Measurements from ENCODE around the gene SLC6A8.

The SLC6A8 gene

DNA sequence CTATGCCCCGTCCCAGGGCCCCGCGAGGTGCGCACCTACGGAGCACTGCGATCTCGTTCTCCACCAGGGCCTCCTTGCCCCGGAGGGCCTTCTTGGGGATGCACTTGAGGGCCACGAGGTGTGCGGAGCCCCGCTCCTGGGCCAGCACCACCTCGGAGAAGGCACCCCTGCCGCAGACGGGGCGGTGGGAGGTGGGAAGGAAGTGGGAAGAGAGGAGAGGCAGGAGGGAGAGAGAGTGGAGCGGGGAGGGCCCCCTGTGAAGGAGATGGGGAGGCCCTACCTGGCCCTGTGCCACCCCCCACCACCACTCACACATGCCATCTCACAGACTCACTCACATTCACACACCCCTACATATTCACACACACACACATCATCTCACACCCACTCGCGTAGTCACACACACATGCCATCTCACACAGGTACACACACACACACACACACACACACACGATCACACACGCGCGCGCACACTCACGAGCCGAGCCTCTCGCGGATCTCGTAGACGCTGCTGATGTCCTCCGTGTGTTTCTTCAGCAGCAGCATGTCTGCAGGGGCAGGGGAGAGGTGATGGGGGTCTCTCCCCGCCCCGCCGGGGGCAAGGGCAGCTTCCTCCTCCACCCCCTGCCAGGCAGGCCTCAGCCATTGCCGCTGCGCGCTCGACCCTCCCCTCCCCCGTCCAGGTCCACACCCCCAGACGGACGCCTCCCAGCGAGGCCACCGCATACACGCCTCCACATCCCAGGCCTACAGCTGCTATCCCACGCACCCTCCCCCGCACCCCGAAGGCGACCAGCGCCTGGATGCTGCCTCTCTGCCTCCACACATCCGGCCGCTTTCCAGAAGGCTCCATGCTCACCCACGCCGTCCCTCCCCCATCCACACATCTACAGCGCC, 14.9 kb upstream of the SLC6A8 start (continued):
- TF ChIP-seq EGR2 (tag by site-specific recombination; IDR thresholded peaks at IDR 0.05; ENCODE audit: low read depth), result peak; percentile 83
- TF ChIP-seq ZNF266 (tag by site-specific recombination; IDR thresholded peaks at IDR 0.05; ENCODE audit: low read depth), result no peak
- TF ChIP-seq KLF9 (tag by site-specific recombination; IDR thresholded peaks at IDR 0.05; ENCODE audit: low read depth), result no peak
- TF ChIP-seq ZNF510 (tag by site-specific recombination; IDR thresholded peaks at IDR 0.05; ENCODE audit: insufficient replicate concordance), result no peak
- TF ChIP-seq ZNF596 (tag by site-specific recombination; IDR thresholded peaks at IDR 0.05), result no peak
- peak; percentile 77 for TF ChIP-seq GLIS1 (tag by site-specific recombination; IDR thresholded peaks at IDR 0.05)
- no peak for TF ChIP-seq ZFP37 (tag by site-specific recombination; IDR thresholded peaks at IDR 0.05)
- peak; percentile 71 for TF ChIP-seq ZSCAN4 (tag by site-specific recombination; IDR thresholded peaks at IDR 0.05)
- TF ChIP-seq ZNF449 (tag by site-specific recombination; IDR thresholded peaks at IDR 0.05), result no peak
- TF ChIP-seq ZNF776 (tag by site-specific recombination; IDR thresholded peaks at IDR 0.05; ENCODE audit: borderline replicate concordance), result no peak
- TF ChIP-seq SP7 (tag by site-specific recombination; IDR thresholded peaks at IDR 0.05), result no peak
- no peak for TF ChIP-seq OVOL3 (tag by site-specific recombination; IDR thresholded peaks at IDR 0.05)
- TF ChIP-seq ZNF560 (tag by site-specific recombination; IDR thresholded peaks at IDR 0.05; ENCODE audit: borderline replicate concordance), result no peak
- no peak for TF ChIP-seq ZNF214 (tag by site-specific recombination; IDR thresholded peaks at IDR 0.05; ENCODE audit: borderline replicate concordance)
- no peak for TF ChIP-seq GLI2 (tag by site-specific recombination; IDR thresholded peaks at IDR 0.05; ENCODE audit: borderline replicate concordance, low read depth)
- TF ChIP-seq SP2 (tag by site-specific recombination; IDR thresholded peaks at IDR 0.05), result peak; percentile 13; the same call in 1 of the 2 replicates
- TF ChIP-seq ZNF324 (tag by site-specific recombination; IDR thresholded peaks at IDR 0.05), result no peak
- TF ChIP-seq ZSCAN18 (tag by site-specific recombination; IDR thresholded peaks at IDR 0.05), result no peak
- TF ChIP-seq, protein P1, sequence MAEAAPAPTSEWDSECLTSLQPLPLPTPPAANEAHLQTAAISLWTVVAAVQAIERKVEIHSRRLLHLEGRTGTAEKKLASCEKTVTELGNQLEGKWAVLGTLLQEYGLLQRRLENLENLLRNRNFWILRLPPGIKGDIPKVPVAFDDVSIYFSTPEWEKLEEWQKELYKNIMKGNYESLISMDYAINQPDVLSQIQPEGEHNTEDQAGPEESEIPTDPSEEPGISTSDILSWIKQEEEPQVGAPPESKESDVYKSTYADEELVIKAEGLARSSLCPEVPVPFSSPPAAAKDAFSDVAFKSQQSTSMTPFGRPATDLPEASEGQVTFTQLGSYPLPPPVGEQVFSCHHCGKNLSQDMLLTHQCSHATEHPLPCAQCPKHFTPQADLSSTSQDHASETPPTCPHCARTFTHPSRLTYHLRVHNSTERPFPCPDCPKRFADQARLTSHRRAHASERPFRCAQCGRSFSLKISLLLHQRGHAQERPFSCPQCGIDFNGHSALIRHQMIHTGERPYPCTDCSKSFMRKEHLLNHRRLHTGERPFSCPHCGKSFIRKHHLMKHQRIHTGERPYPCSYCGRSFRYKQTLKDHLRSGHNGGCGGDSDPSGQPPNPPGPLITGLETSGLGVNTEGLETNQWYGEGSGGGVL (tag by site-specific recombination; IDR thresholded peaks at IDR 0.05), result peak; percentile 55
- peak; percentile 55 for TF ChIP-seq GLIS2 (tag by site-specific recombination; IDR thresholded peaks at IDR 0.05)
- TF ChIP-seq ZBTB20 (tag by site-specific recombination; IDR thresholded peaks at IDR 0.05), result 0 out of 2 replicates have a peak, but pooled peaks have one; percentile 14
- TF ChIP-seq GLI4 (tag by site-specific recombination; IDR thresholded peaks at IDR 0.05), result no peak
- TF ChIP-seq MEIS1 (CRISPR knock-in tag; IDR thresholded peaks at IDR 0.05; ENCODE audit: borderline replicate concordance), result no peak
- no peak for TF ChIP-seq ZNF677 (tag by site-specific recombination; IDR thresholded peaks at IDR 0.05)
- TF ChIP-seq PATZ1 (tag by site-specific recombination; IDR thresholded peaks at IDR 0.05), result peak; percentile 49; the same call in 1 of the 2 replicates
- TF ChIP-seq, protein P2, sequence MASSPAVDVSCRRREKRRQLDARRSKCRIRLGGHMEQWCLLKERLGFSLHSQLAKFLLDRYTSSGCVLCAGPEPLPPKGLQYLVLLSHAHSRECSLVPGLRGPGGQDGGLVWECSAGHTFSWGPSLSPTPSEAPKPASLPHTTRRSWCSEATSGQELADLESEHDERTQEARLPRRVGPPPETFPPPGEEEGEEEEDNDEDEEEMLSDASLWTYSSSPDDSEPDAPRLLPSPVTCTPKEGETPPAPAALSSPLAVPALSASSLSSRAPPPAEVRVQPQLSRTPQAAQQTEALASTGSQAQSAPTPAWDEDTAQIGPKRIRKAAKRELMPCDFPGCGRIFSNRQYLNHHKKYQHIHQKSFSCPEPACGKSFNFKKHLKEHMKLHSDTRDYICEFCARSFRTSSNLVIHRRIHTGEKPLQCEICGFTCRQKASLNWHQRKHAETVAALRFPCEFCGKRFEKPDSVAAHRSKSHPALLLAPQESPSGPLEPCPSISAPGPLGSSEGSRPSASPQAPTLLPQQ (tag by site-specific recombination; IDR thresholded peaks at IDR 0.05), result no peak
- no peak for TF ChIP-seq ZNF423 (tag by site-specific recombination; IDR thresholded peaks at IDR 0.05)
- TF ChIP-seq ZFHX2 (tag by site-specific recombination; conservative IDR thresholded peaks at IDR 0.05), result peak; percentile 97
- no peak for TF ChIP-seq ZNF837 (tag by site-specific recombination; IDR thresholded peaks at IDR 0.05)
- peak; percentile 41; the same call in 1 of the 2 replicates for TF ChIP-seq ZIC2 (tag by site-specific recombination; IDR thresholded peaks at IDR 0.05)
